ENCODE measurements around the gene PIK3C2B. TPM values are rescaled to one million over a fixed set of nuclear protein-coding genes. Genes with fewer than 3 reads are reported as not detected.

The PIK3C2B gene
- polyA plus RNA-seq, 1 donor (not counting 4 experiments of a cell fraction or from before 2014, with no cell fraction given), result 5.4 TPM

GRCh38 chr1:204495777-204496176 lies 1.2 kb upstream of the PIK3C2B start:
- dilution Hi-C loops (cut with MboI; ENCODE audit: extremely low pct_ligation_motif_present, low sequenced_read_pairs), result no loop called here
- H3K27me3 ChIP-seq (ENCODE audit: control insufficient read depth, extremely low read depth, insufficient read depth, low read length), result no peaks in the 10 kb centered on the region
- no peaks in the 10 kb centered on the region for H4K20me1 ChIP-seq (ENCODE audit: control insufficient read depth, extremely low read depth, insufficient read depth, low read length)
- H3K9me1 ChIP-seq (ENCODE audit: control insufficient read depth, extremely low read depth, insufficient read depth, low read length), result no peaks in the 10 kb centered on the region
- no peak for DNase-seq (ENCODE audit: low read depth, low spot score)
- H3K4me2 ChIP-seq (ENCODE audit: control insufficient read depth, extremely low read depth, insufficient read depth, low read depth, low read length), result peak overlapping the region; percentile 99
- H3K4me1 ChIP-seq (ENCODE audit: control insufficient read depth, extremely low read depth, insufficient read depth, low read length), result peaks cover 15% of the 10 kb centered on the region
- no peak for TF ChIP-seq CTCF (optimal IDR thresholded peaks at IDR 0.05 in 1 of 3, IDR thresholded peaks at IDR 0.05 in 1 of 3, conservative IDR thresholded peaks at IDR 0.05 in 1 of 3; ENCODE audit: extremely low read depth in 1 of 3, insufficient read depth in 2 of 3, low read length in 3 of 3)
- no peak for TF ChIP-seq EZH2 (IDR thresholded peaks at IDR 0.05; ENCODE audit: low read length)
- no peak for FAIRE-seq
- no peak overlapping the region for H3K27ac ChIP-seq (ENCODE audit: control insufficient read depth, insufficient read depth, low read length)
- H3K79me2 ChIP-seq (ENCODE audit: control insufficient read depth, insufficient read depth, low read length), result no peaks in the 10 kb centered on the region
- H3K4me3 ChIP-seq (ENCODE audit: control insufficient read depth in 2 of 3, extremely low read depth in 1 of 3, insufficient read depth in 2 of 3, low read depth in 1 of 3, low read length in 3 of 3), result no peak overlapping the region
- H3K9ac ChIP-seq (ENCODE audit: control insufficient read depth, extremely low read depth, insufficient read depth, low read length), result no peak overlapping the region
- H2AFZ ChIP-seq (ENCODE audit: control insufficient read depth, low read length), result no peak overlapping the region
- no peaks in the 10 kb centered on the region for H3K9me3 ChIP-seq (ENCODE audit: control insufficient read depth, low read depth, low read length)
- H3K36me3 ChIP-seq (ENCODE audit: control insufficient read depth in 2 of 2, extremely low read depth in 1 of 2, insufficient read depth in 2 of 2, low read length in 2 of 2), result no peaks in the 10 kb centered on the region

GRCh38 chr1:204495078-204495753 lies 611 bp upstream of the PIK3C2B start:
- H3K9ac ChIP-seq (ENCODE audit: control insufficient read depth, extremely low read depth, insufficient read depth, low read length), result peak overlapping the region; percentile 74
- H3K9me3 ChIP-seq (ENCODE audit: control insufficient read depth, low read depth, low read length), result no peaks in the 10 kb centered on the region
- FAIRE-seq (no peak), DNase-seq (ENCODE audit: low read depth, low spot score) (no peak)
- peak overlapping the region; percentile 96 for H2AFZ ChIP-seq (ENCODE audit: control insufficient read depth, low read length)
- no peaks in the 10 kb centered on the region for H4K20me1 ChIP-seq (ENCODE audit: control insufficient read depth, extremely low read depth, insufficient read depth, low read length)
- H3K4me3 ChIP-seq (ENCODE audit: control insufficient read depth in 2 of 3, extremely low read depth in 1 of 3, insufficient read depth in 2 of 3, low read depth in 1 of 3, low read length in 3 of 3), result peak overlapping the region; percentile 72 to 86 (median 85)
- dilution Hi-C loops (cut with MboI; ENCODE audit: extremely low pct_ligation_motif_present, low sequenced_read_pairs), result no loop called here
- no peaks in the 10 kb centered on the region for H3K36me3 ChIP-seq (ENCODE audit: control insufficient read depth in 2 of 2, extremely low read depth in 1 of 2, insufficient read depth in 2 of 2, low read length in 2 of 2)
- H3K4me2 ChIP-seq (ENCODE audit: control insufficient read depth, extremely low read depth, insufficient read depth, low read depth, low read length), result peak overlapping the region; percentile 99
- no peaks in the 10 kb centered on the region for H3K27me3 ChIP-seq (ENCODE audit: control insufficient read depth, extremely low read depth, insufficient read depth, low read length)
- peaks cover 15% of the 10 kb centered on the region for H3K4me1 ChIP-seq (ENCODE audit: control insufficient read depth, extremely low read depth, insufficient read depth, low read length)
- H3K79me2 ChIP-seq (ENCODE audit: control insufficient read depth, insufficient read depth, low read length), result no peaks in the 10 kb centered on the region
- peak overlapping the region; percentile 48 for H3K27ac ChIP-seq (ENCODE audit: control insufficient read depth, insufficient read depth, low read length)
- no peaks in the 10 kb centered on the region for H3K9me1 ChIP-seq (ENCODE audit: control insufficient read depth, extremely low read depth, insufficient read depth, low read length)
- TF ChIP-seq CTCF (optimal IDR thresholded peaks at IDR 0.05 in 1 of 3, IDR thresholded peaks at IDR 0.05 in 1 of 3, conservative IDR thresholded peaks at IDR 0.05 in 1 of 3; ENCODE audit: extremely low read depth in 1 of 3, insufficient read depth in 2 of 3, low read length in 3 of 3) (no peak), EZH2 (IDR thresholded peaks at IDR 0.05; ENCODE audit: low read length) (no peak)

Data from keratinocyte (primary cell).